GM10847 (cell line): Measurements from ENCODE around the gene C1orf116.

ENCODE experiments used
- POLR2A ChIP-seq: IDR thresholded peaks from 2 replicates; pipeline ENCODE4 v1.6.1; 2011; ENCODE audit not compliant: insufficient read length; ENCODE audit errors: extremely low read depth

C1orf116 gene

DNA sequence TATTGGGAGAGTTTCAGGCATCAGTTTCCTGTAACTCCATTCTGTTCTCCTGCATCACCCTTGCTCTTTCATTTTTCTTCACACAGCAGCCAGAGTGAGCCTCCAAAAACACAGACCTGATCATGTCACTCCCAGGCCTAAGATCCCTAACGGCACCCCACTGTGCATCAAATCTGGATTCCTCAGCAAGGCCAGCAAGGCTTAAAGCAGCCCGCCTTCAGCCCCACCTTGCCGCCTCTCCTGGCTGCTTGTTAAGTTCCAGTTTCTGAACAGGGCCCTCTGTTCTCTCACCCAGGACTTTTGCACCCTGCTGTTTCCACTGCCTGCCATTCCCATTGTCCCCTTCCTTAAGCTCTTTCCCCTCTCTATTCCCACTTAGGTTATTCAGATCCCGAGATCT, 29.3 kb downstream of the C1orf116 start:
- TF ChIP-seq POLR2A, result no peak

DNA sequence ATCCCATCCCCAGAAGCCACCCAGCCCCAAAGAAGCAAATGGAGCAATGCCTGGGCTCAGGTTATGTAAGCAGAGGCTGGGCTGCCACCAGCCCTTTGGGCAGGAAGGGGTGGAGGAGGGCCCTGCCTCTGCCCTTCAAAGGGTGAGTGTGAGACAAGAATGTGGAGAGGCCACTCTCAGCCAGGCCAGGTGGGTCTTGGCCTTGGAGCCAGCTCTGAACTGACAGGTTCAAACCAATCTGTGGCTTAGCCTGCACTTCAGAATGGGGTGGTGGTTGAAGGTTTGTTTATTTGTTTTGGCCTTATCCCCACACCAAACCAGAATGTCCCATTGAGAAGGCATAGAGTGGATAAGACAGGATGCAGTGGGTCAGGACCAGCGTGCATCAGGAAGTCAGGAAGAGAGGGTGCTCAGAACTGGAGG, 29.8 kb downstream of the C1orf116 start:
- no peak for TF ChIP-seq POLR2A

GRCh38 chr1:207001492-207002245, 30.9 kb downstream of the C1orf116 start:
- TF ChIP-seq POLR2A, result no peak

DNA sequence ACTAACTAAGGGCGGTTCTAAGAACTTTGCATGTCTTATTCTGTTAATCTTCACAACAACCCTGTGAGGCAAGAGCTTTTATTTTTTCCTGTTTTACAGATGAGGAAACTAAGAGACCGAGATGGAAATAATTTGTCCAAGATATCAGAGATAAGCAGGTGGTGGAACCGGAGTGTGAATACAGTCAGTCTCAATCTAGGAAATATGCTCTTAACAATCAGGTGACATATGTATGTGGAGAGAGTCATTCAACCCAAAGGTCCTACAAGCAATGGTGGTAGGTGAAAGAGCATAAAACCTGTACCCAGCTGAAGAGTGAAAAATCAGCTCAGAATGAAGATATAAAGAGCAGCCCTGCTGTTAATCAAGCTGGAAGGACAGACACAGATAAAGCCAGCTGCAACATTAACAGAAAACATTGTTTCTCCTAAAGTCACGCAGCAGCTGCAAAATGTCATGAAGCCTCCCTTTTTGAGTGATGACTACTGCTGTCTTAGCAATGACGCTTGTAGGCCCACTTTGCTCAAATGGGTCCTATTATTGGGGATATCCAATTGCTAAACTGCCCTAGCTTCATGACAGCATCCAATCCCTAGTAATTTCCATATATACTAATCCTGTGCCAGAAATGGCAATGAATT, 31.8 kb downstream of the C1orf116 start:
- no peak for TF ChIP-seq POLR2A

DNA sequence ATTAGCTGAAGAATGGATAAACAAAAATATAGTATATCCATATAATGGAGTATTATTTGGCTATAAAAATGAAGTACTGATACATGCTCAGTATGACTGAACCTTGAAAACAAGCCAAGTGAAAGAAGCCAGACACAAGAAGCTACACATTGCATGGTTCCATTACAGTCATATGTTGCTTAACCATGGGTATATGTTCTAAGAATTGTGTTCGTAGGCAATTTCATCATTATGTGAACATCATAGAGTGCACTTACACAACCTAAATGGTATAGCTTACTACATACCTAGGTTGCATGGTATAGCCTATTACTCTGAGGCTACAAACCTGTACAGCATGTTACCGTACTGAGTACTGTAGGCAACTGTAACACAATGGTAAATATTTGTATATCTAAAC, 33.7 kb downstream of the C1orf116 start:
- TF ChIP-seq POLR2A, result no peak

DNA sequence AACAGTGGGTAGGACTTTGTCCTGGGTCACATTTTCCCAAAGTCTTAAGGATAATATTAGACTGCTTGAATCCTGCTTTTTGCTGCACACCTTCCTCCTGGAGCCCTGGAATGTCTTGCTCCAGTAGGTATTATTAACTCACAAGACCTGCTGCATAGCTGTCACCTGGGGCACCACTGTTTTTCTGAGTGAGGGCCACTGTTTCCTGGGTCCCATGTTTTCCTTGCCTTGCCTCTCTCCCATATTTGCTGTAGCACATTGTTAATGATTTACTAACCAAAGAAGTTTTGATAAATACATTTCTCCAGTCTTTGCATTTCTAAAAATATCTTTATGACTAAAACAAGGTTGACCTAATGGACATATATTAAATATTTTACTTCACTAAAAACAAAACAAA, 39.8 kb downstream of the C1orf116 start:
- no peak for TF ChIP-seq POLR2A

DNA sequence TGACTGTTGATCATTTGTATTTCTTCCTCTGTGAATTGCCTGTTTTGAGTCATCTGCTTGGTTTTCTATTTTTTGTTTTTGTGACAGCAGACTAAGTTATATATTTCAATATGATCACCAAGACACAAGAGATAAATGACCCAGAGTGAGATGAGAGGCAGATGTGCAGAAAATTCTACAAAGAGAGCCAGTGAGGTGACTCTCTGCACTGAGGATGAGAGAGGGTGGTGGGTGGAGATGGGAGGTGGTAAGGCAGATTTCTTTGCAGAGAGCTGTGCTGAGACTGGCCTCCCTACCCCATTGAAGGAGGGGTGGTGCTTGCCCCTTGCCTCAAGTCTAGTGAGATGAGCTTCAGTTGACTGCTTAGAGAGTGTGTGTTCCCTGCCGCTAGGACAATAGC, 44.7 kb downstream of the C1orf116 start:
- TF ChIP-seq POLR2A, result no peak

DNA sequence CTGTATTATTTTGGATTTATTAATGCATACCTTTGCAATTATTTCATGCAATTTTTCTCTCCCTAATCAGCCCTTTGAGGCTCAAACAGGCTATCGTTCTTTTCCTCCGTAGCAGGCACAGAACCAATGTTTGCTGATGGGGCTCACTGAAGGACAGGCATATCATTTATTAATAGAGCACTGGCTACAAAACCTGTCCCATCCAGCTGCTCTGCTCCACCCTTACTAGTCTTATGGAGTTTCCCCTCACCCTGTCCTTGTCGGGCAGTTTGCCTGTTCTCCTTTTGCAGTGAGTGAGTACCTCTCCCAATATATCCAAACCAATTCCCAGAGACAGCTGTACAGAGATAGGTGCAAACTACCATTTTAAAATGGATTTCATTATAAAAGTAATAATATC, 45.7 kb downstream of the C1orf116 start:
- no peak for TF ChIP-seq POLR2A

DNA sequence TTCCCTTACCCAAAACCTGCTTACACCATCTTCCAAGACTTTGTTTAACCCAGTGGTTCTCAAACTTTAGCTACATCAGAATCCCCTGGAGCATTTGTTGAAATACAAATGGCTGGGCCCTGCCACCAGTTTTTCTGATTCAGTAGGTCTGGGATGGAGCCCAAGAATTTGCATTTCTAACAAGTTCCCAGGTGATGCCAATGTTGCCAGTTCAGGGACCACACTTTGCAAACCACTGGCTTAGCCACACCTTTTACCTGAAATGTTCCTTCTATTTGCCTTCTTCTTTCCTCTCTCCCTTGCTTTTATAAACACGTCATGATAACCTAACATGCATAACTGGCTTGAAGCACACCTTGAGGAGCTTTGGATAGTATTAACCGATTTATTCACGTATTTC, 46.2 kb downstream of the C1orf116 start:
- no peak for TF ChIP-seq POLR2A

DNA sequence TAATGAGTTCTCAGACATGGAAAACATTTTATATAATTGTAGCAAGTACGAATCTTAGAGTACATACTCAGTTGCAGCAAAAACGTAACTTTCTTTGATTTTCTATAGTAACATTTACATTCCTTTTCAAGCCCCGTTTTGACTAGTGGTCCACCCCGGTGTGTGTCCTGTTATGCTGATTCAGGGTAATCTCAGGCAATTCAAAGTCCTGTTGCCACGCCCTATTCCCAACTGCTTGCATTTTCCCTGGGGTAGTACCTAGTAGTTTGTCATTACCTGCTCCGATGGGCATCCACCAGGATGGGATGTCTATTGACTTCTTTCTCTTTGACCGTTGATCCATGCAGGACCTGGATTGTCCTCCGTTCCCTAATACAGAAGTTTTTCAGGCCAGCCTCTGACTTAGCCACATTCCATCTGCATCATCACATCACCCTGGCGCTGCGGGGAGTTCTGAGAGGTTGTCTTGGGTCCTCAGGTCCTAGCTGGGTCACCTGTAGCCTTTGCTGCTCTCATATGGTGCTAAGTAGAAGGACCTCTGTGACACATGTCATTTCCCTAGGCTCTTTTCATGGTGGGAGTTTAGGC, 47.3 kb downstream of the C1orf116 start:
- TF ChIP-seq POLR2A, result no peak

DNA sequence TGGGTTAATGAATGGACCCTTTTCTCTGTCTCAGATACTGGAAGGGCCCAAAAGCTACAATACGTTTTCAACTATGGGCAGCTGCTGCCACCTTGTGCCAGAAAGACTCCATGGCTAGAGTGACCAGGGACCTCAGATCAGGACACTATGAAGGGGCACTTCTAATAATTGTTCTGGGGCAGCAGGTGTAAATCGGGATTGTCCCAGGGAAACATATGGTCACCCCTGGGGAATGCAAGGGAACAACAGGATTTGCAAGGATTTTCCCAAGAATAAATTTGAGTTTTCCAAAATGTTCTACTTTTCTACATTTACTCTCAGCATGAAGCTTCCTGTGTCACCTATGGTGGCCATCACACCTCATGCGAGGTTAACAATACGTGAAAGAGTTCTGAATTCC, 50.3 kb downstream of the C1orf116 start:
- TF ChIP-seq POLR2A, result no peak

DNA sequence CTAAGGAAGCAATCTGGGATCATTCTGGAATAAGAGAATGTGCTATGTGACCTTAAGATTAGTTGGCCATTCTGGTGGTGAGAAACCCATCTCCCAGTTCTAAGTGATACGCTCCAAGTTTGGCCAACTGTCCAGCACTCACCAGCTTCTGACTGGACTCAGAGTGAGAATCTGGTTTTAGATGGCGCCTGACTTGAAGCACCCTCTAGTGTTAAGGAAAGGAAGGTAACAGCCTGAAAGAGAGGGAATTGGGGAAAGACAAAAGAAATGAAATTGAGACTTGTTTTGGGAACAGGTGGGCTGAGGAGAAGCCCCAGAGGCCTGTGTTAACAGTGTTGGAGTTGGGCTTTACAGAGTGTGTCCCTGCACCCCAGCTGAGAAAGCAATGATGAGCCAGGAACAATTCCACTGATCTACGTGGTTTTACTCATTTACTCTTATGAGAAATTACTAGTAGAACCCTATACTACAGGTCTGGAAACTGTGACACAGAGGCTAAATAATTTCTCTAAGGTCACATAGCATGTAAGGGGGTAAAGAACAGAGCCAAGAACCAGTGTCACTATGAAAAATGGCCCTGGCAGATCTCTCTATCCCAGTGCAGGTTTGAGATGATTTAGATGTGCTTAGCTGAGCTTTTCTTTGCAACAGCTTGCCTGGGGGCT, 53.0 kb downstream of the C1orf116 start:
- no peak for TF ChIP-seq POLR2A

- no peak for TF ChIP-seq POLR2A
Measured at GRCh38 chr1:206978259-206978658, 54.3 kb downstream of the C1orf116 start.

GRCh38 chr1:206975306-206975705, 57.2 kb downstream of the C1orf116 start:
- TF ChIP-seq POLR2A, result no peak

- TF ChIP-seq POLR2A, result no peak
Measured at GRCh38 chr1:206974140-206974539, 58.4 kb downstream of the C1orf116 start.

GRCh38 chr1:206972728-206973127, 59.8 kb downstream of the C1orf116 start:
- TF ChIP-seq POLR2A, result no peak
